Progenitor cell of endocrine pancreas (in vitro differentiated cells): Measurements from ENCODE around the gene TRIM65. TPM values are rescaled to one million over a fixed set of nuclear protein-coding genes. Genes with fewer than 3 reads are reported as not detected.
"Not testable (repeated sequence)": the region's sequence is repeated elsewhere in the genome, so short reads cannot be mapped to it uniquely, and the experiment has no call there.

Experiments used
- DNase-seq: peaks from one replicate; pipeline ENCODE4 v3.0.0; 2021; ENCODE audit warnings: low spot score; ENCODE audit not compliant: unreplicated experiment
- H3K27ac Mint-ChIP-seq: 2 replicates; pipeline ENCODE4 v1.8.0; 2021; ENCODE audit warnings: mild to moderate bottlenecking, moderate library complexity, mixed read lengths
- H3K27me3 Mint-ChIP-seq: 2 replicates; pipeline ENCODE4 v1.8.0; 2021; ENCODE audit warnings: mixed read lengths
- H3K36me3 Mint-ChIP-seq: 2 replicates; pipeline ENCODE4 v1.8.0; 2022; ENCODE audit warnings: mixed read lengths; ENCODE audit not compliant: insufficient read depth
- H3K4me1 Mint-ChIP-seq: 2 replicates; pipeline ENCODE4 v1.8.0; 2021; ENCODE audit warnings: low read depth, mixed read lengths
- H3K4me3 Mint-ChIP-seq: 2 replicates; pipeline ENCODE4 v1.8.0; 2021; ENCODE audit warnings: low read depth, mild to moderate bottlenecking, moderate library complexity, mixed read lengths
- H3K9me3 Mint-ChIP-seq: 2 replicates; pipeline ENCODE4 v1.8.0; 2021; ENCODE audit warnings: low read depth, mixed read lengths
- CTCF ChIP-seq: fragments of 200-600 bp; sonication (generic); IDR thresholded peaks from one replicate; pipeline ENCODE4 v1.5.0; 2021; ENCODE audit warnings: antibody characterized with exemption, mild to moderate bottlenecking; ENCODE audit not compliant: unreplicated experiment
- total RNA-seq: library from RNA; stranded (reverse); gene quantifications from 2 replicates; pipeline ENCODE4 v1.2.1, GENCODE V29; 2021

The TRIM65 gene
- total RNA-seq, 1 donor from 2014 or later: 17.1 TPM

GRCh38 chr17:75891022-75891604, 5.6 kb downstream of the TRIM65 start:
- H3K4me3 Mint-ChIP-seq: no peak overlapping the region
- DNase-seq: no peak
- peaks cover 8% of the 10 kb centered on the region for H3K4me1 Mint-ChIP-seq
- H3K27me3 Mint-ChIP-seq: peaks cover 11% of the 10 kb centered on the region
- H3K9me3 Mint-ChIP-seq: no peaks in the 10 kb centered on the region
- TF ChIP-seq CTCF: no peak
- no peak overlapping the region for H3K27ac Mint-ChIP-seq
- no peaks in the 10 kb centered on the region for H3K36me3 Mint-ChIP-seq

- H3K36me3 Mint-ChIP-seq: no peaks in the 10 kb centered on the region
- no peaks in the 10 kb centered on the region for H3K4me1 Mint-ChIP-seq
- DNase-seq: no peak
- no peak overlapping the region for H3K27ac Mint-ChIP-seq
- H3K4me3 Mint-ChIP-seq: no peak overlapping the region
- H3K9me3 Mint-ChIP-seq: no peaks in the 10 kb centered on the region
- peaks cover 9% of the 10 kb centered on the region for H3K27me3 Mint-ChIP-seq
- TF ChIP-seq CTCF: no peak
Observed at GRCh38 chr17:75889454-75889853, 7.3 kb downstream of the TRIM65 start.

GRCh38 chr17:75888484-75888883, 8.3 kb downstream of the TRIM65 start:
- Mint-ChIP-seq H3K36me3 (no peaks in the 10 kb centered on the region), H3K4me3 (no peak overlapping the region), H3K27ac (no peak overlapping the region), H3K9me3 (no peaks in the 10 kb centered on the region), H3K27me3 (peaks cover 6% of the 10 kb centered on the region), H3K4me1 (no peaks in the 10 kb centered on the region)
- DNase-seq: no peak
- no peak for TF ChIP-seq CTCF

GRCh38 chr17:75885860-75886259, 10.9 kb downstream of the TRIM65 start:
- H3K4me1 Mint-ChIP-seq, DNase-seq, H3K27ac Mint-ChIP-seq, H3K9me3 Mint-ChIP-seq, H3K36me3 Mint-ChIP-seq, H3K4me3 Mint-ChIP-seq: not testable (repeated sequence)
- peaks cover 26% of the 10 kb centered on the region for H3K27me3 Mint-ChIP-seq

GRCh38 chr17:75885431-75885830, 11.3 kb downstream of the TRIM65 start:
- no peak for TF ChIP-seq CTCF
- H3K4me3 Mint-ChIP-seq: no peak overlapping the region
- H3K36me3 Mint-ChIP-seq: no peaks in the 10 kb centered on the region
- no peak overlapping the region for H3K27ac Mint-ChIP-seq
- no peak for DNase-seq
- no peaks in the 10 kb centered on the region for H3K4me1 Mint-ChIP-seq
- H3K9me3 Mint-ChIP-seq: no peaks in the 10 kb centered on the region
- H3K27me3 Mint-ChIP-seq: peaks cover 30% of the 10 kb centered on the region

- TF ChIP-seq CTCF: no peak
- Mint-ChIP-seq H3K4me1 (no peaks in the 10 kb centered on the region), H3K27ac (no peak overlapping the region), H3K4me3 (no peak overlapping the region), H3K36me3 (no peaks in the 10 kb centered on the region), H3K9me3 (no peaks in the 10 kb centered on the region), H3K27me3 (peaks cover 58% of the 10 kb centered on the region)
- no peak for DNase-seq
Observed at GRCh38 chr17:75881678-75882454, 14.9 kb downstream of the TRIM65 start.
